GM18868 (cell line): ENCODE results near the gene SKIC2.
"Not testable (repeated sequence)": the region's sequence is repeated elsewhere in the genome, so short reads cannot be mapped to it uniquely, and the experiment has no call there.

Source experiments
- ATAC-seq: cut with Tn5 transposase; IDR thresholded peaks from one replicate; pipeline ENCODE4 v1.9.1; 2021; ENCODE audit warnings: mild to moderate bottlenecking, moderate library complexity; ENCODE audit not compliant: unreplicated experiment

Gene SKIC2

DNA sequence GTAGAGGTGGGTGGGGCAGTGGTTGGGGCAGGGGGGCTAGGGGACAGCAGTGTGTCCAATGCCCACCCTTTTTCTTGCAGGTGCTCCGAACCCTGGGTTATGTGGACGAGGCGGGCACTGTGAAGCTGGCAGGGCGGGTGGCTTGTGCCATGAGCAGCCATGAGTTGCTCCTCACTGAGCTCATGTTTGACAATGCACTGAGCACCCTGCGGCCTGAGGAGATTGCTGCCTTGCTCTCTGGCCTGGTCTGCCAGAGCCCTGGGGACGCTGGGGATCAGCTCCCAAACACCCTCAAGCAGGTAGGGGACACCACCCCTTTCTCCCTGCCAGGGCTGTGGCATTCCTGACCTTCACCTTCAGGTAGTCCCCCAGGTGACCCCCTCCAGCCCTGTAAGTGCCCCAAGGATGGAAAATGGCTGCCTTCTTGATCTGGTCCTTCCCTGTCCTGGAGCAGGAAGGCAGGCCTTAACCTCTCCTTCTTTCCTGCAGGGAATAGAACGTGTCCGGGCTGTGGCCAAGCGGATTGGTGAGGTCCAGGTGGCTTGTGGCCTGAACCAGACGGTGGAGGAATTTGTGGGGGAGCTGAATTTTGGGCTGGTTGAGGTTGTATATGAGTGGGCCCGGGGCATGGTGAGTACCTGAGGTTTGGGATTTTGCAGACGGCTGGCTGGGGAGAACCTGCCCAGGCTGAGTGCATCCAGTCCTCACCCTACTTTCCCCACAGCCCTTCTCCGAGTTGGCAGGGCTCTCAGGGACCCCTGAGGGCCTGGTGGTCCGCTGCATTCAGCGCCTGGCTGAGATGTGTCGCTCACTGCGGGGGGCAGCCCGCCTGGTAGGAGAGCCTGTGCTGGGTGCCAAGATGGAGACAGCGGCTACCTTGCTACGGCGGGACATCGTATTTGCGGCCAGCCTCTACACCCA, 10.1 kb downstream of the SKIC2 start:
- no peak for ATAC-seq

DNA sequence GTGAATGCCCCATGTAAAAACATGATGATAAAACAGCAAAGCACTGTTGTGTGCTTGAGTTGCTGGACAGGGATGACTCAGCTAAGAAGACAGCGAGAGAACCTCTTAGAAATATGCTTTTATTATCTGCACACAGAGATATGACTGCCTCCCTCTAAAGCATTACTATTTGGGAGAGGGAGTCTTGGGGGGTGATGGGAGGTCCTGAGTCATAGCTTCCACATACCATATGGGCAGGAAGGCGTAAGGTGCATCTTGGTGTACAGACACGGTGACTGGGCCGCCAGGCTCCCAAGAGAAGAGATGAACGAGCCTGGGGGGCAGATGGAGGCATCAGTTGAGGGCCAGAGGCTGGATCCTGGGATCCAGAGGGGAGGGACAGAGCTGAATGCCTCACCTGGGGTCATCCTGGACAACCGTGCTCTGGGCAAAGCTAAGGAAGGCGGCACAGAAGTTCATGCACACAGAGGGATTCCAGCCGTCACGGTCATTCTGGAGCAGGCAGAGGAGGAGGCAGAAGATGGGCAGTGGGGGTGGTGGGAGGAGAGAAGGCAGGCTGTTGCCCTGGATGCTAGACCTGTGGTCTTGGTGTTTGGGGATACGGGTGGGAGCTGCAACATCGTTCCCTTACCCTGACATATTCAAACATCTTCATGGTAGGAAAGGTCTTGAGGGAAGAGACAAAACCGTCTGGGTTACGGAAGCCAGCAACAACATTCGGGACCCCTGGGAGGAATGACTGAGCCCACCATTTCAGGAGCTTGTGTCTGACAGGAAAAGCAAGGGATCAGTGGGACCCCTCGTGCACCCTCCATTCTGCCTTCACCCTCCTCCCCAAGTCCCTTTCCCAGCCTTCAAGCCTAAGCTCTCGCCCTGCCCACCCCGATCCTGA, 11.0 kb downstream of the SKIC2 start:
- ATAC-seq = no peak

DNA sequence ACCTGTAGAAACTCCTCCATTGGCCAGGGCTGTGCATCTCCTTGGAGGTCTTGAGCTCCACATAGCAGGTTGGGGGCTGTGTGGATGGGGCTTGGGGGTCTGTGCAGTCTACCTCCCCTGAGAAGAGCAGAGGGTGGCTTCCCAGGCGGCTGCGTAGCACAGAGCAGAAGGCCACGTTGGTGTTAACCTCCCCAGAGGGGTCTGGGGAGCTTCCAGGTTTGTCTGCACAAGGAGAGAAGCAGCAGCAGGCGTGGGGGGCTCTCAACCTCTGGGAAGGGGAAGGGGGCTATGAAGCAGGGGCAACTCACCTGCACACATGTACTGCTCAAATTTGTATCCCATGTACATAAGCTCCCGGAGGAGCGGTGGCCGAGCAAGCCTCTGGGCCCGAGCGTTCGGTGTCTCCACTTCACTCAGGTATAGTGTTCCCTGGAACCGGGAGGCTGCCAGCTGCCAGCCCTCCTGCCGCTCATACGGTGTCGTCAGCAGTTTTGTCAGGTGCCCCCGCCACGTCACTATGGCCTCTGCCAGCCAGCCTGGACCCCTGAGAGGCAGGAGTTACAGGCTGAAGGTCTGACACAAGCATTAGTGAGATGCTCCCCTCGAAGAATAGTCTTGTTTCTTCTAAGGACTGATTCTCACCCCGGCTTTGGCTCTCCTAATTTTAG, 11.8 kb downstream of the SKIC2 start:
- no peak for ATAC-seq

DNA sequence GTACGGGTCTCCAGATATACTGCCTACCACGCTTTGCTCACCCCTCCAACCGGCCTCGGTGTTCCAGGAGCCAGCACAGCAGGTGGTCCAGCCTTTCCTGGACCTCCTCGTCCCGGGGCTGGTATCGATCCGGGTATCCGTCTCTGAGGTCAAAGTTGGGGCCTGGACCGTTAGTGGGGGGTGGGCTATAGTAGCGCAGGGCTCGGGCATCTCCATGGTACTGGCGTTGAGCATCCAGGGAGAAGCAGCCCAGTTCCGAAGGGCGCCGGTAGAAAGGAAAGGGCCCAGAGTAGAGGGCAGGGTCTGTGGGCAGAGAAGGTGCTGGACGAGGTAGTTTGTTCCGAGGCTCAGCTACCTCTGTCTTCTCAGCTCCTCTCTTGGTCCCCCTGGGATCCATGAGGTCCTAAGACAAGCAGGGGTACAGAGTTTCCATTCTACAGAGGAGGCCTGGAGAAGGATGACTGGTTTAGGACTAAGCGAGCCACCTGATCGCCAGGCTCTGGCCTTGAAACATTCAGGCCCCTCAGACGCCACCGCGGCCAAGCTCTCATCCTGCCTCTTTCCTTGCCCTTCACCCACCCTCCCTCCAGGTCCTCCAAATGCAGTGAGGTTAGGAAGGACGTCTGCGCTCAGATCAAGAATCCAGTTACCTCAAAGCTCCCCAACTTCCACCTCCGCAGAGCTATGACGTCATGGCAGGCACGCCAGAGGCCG, 12.5 kb downstream of the SKIC2 start:
- ATAC-seq = no peak

DNA sequence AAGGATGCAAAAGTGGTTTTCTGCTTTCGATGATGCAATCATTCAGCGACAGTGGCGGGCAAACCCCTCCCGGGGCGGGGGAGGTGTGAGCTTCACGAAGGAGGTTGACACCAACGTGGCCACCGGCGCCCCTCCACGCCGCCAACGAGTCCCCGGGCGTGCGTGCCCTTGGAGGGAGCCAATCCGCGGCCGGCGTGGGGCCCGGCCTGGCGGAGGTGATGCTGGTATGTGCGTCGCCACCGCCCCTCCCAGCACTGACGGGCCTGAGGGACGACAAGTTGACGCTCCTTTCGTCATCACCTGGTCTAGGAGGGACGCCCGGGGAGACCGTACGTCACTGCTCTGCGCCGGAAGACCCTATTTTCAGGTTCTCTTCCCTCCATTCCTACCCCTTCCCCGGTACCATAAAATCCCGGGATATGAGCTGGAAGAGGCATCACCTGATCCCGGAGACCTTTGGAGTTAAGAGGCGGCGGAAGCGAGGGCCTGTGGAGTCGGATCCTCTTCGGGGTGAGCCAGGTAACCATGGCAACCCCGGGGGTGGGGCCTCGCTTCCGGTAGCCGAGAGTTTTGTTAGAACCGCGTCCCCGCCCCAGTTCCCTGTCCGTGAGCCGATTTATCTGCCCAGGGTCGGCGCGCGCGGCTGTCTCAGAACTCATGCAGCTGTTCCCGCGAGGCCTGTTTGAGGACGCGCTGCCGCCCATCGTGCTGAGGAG, 13.2 kb downstream of the SKIC2 start, which contains the start of gene DXO:
TSS of gene DXO (minus strand) at position 146 of the 716 bp plus-strand sequence. CDS start 463 bp downstream, outside the sequence.
- ATAC-seq = peak; percentile 87

DNA sequence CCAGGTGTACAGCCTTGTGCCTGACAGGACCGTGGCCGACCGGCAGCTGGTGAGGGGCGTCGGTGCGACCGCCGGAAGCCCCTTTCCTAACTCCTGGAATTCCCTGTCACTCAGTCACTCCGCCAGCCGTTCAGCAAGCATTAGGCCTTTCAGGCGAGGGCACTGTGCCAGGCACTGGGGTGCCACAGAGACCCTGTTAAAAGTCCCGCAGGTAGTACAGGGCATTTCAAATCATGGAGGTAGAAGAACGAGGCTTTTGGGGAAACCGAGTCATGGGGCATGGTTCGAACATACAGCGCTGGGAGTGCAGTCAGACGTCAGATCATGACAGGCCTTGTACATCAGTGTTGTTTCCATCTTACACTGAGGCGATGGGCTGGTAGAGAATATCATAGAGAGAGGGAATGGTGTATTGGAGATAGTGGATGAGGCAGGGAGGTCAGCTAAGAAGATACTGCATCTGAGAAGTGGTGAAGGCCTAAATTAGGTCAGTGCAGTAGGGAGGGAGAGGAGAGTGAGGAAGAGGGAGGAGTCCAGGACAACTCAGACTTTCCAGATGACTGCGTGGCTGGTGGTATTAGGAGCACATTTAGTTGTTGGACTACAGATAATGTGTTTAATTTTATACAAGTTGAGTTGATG, 13.9 kb downstream of the SKIC2 start:
- no peak for ATAC-seq

DNA sequence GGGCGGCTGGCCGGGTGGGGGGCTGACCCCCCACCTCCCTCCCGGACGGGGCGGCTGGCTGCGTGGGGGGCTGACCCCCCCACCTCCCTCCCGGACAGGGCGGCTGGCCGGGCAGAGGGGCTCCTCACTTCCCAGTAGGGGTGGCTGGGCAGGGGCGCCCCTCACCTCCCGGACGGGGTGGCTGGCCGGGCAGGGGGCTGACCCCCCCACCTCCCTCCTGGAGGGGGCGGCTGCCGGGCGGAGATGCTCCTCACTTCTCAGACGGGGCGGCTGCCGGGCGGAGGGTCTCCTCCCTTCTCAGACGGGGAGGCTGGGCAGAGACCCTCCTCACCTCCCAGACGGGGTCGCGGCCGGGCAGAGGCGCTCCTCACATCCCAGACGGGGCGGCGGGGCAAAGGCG, 17.1 kb downstream of the SKIC2 start:
- ATAC-seq = not testable (repeated sequence)

DNA sequence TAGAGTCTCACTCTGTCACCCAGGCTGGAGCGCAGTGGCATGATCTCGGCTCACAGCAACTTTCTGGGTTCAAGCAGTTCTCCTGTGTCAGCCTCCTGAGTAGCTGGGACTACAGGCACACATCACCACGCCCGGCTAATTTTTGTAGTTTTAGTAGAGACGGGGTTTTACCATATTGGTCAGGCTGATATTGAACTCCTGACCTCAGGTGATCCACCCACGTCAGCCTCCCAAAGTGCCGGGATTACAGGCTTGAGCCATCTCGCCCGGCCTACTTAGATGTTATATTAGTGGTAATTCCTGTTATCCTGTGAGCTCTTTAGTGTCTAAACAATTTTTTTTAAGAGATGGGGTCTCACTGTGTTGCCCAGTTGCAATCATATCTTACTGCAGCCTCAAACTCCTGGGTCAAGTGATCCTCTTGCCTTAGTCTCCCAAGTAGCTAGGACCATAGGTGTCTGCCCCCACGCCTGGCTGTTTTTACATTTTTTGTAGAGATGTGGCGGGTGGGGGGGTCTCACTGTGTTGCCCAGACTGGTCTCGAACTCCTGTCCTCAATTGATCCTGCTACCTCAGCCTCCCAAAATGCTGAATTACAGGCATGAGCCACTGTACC, 18.9 kb downstream of the SKIC2 start:
- ATAC-seq = no peak

DNA sequence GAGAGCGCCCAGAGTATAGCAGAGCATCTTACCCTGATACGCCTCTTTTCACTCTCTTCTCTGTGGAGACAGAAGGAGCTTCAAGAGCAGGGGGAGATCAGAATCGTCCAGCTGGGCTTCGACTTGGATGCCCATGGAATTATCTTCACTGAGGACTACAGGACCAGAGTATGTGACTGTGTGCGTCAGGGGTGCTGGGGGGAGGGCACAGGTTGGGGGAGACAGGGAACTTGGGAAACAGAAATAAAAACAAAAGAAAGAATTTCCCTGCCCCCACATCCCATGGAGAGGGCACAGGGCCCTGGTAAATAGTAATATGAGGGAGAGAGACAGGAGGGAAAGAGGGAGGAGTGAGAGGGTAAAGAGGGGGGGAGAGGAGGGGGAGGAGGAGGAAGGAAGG, 19.9 kb downstream of the SKIC2 start:
- no peak for ATAC-seq

DNA sequence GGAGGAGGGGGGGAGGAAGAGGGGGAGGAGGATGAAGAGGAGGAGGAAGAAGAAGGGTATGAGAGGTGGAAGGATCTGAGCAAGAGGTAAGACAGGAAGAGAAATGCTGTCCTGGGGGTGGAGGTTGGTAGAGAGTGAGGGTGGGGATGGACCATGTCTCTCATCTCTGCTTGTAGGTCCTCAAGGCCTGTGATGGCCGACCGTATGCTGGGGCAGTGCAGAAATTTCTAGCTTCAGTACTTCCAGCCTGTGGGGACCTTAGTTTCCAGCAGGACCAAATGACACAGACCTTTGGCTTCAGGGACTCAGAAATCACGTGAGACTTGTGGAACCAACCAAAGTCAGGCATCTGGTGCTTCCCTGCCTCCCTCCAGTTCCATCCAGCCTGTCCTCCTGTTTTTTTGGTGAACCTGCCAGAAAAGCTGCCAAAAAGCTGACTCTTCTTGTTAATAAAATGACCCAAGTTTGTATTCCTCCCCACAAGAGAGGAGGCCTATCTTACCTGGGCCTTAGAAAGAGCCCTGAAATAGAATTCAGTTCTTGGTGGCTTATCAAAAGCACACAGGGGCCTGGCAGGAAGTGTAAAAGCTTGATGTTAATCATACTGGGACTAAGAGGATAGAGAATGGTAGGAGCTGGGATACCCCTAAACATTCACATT, 20.4 kb downstream of the SKIC2 start:
- no peak for ATAC-seq

DNA sequence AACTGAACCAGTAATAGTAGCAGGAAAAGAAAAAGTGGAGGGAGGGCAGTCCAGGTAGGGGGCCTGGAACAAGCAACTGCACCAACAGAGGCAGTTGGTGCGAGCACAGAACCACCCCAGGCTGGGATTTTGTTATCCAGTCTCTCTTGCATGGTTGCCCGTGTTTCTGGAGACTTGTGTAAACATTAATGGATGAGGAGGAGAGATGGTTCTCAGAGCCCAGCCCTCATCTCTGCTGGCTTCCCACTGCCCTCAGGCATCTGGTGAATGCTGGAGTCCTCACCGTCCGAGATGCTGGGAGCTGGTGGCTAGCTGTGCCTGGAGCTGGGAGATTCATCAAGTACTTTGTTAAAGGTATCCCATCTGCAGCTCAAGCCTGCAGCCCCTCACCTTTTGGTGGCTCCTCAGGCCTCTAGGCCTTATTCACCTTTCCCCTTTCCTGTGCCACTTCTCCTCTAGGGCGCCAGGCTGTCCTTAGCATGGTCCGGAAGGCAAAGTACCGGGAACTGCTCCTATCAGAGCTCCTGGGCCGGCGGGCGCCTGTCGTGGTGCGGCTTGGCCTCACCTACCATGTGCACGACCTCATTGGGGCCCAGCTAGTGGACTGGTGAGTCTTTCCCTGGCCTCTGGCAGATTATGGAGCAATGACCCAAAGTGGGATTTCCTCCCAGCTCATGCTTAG, 21.4 kb downstream of the SKIC2 start:
- not testable (repeated sequence) for ATAC-seq

DNA sequence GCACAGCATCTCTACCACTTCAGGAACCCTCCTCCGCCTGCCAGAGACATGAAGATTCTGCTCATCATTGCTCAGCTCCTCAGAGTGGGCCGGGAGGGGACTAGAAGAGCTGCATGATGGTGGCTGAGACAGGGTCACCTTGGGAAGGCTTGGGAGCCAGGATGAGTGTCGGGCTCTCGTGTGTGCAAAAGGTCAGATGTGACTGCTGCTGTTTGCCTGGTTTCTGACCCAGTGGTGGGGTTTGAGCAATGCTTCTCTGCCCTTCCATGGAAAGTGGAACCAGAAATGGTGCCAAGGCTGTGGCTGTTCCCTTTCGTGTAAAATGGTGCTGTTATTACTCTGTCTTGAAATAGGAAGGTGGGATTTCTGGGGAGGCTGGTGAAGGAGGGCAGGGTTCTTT, 22.0 kb downstream of the SKIC2 start:
- not testable (repeated sequence) for ATAC-seq

DNA sequence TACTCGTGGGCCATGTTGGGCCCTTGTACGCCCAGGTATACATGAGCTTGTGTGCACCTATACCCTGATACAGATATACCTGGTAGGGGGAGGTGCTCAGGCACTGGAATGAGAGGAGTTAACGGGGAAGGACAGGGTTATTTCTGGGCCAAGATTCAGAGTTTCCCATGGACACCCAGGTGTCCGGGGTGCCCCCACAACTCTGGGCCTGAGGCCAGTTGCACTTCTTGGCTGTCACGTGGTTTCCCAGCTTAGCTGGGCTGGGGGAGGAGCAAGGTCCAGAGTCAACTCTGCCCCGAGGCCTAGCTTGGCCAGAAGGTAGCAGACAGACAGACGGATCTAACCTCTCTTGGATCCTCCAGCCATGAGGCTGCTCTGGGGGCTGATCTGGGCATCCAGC, 22.8 kb downstream of the SKIC2 start, which contains the start of gene C4A:
TSS of gene C4A (plus strand) at position 314 of the 400 bp plus-strand sequence. CDS start at position 365, 51 bp downstream.
- ATAC-seq = not testable (repeated sequence)

DNA sequence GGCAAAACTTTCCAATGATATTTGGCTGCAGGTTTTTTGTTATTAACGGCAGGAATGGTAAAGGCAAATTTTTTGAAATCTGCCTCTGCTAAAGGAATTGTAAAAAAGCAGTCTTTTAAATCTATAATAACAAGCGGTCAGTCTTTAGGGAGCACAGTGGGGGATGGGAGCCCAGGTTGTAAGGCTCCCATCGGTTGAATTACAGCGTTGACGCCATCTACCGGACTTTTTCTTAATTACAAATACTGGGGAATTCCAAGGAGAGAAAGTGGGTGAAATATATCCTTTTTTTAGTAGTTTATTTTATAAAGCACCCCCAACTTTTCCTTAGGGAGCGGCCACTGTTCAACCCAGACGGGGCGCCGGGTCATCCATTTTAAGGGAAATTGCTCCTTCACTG, 30.4 kb downstream of the SKIC2 start:
- not testable (repeated sequence) for ATAC-seq

DNA sequence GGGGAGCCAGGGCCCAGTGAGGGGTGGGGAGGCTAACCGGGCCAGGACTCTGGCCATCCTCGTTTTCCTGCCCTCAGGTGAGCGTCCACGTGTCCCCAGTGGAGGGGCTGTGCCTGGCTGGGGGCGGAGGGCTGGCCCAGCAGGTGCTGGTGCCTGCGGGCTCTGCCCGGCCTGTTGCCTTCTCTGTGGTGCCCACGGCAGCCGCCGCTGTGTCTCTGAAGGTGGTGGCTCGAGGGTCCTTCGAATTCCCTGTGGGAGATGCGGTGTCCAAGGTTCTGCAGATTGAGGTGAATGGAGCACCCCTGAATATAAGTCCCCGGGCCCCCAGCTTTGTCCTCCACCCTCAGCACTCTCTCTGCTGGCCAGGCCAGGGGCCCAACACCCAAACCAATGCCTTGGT, 35.4 kb downstream of the SKIC2 start:
- not testable (repeated sequence) for ATAC-seq

DNA sequence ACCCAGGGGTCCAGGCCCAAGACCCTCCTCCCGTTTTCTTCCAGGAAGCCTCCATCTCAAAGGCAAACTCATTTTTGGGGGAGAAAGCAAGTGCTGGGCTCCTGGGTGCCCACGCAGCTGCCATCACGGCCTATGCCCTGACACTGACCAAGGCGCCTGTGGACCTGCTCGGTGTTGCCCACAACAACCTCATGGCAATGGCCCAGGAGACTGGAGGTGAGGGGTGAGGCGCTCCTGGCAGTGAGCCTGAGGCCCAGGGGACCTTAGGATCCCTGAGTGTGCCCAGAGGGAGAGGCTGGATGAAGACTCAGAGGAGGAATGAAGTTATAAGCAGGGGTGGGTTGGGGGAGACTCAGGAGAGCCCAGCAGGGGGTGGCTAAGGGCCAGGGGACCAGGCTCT, 37.4 kb downstream of the SKIC2 start:
- ATAC-seq = not testable (repeated sequence)

DNA sequence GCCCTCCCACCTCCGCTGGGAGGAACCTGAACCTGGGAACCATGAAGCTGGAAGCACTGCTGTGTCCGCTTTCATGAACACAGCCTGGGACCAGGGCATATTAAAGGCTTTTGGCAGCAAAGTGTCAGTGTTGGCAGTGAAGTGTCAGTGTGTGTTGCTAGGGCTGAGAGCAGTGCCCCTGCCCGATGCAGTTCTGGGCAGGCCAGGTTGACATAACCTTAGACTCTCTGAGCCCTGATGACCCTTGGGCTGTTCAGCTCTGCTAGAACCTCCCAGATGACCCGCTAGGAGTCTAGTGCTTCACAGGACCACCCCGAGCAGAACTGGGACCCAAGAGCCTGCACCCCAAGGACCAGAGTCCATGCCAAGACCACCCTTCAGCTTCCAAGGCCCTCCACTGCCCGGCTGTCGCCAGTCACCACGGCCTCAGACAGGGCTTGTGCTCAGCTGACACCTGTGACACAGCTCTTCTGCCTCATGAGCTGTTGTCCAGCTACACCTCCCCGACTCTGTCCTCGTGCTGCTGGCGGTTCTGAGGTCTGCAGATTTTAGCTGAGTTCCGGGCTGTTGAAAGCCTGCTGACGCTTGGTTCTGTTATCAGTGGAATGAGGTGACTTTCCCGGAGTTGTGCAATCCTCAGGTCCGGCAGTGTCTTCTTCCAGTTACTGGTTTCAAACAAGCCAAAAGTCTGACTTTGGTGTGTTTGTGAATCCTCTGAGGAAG, 43.7 kb downstream of the SKIC2 start:
- ATAC-seq = not testable (repeated sequence)
